WTC11 (cell line): ENCODE results near the gene FREM2. TPM values are rescaled to one million over a fixed set of nuclear protein-coding genes. Genes with fewer than 3 reads are reported as not detected.

ENCODE experiments used
- ATAC-seq: fragments of 200-7000 bp; cut with Tn5 transposase; 2 replicates; pipeline ENCODE4 v1.10.0; 2021; ENCODE audit warnings: mild to moderate bottlenecking, moderate library complexity
- CTCF ChIA-PET: fragments of 300-600 bp; sonication (Branson Sonifier 250); formaldehyde crosslinking; loops from one replicate; lab custom pipeline; 2021; ENCODE audit warnings: antibody characterized with exemption; lab: Charles Lee
- POLR2A ChIA-PET: fragments of 350-600 bp; sonication (Branson Sonifier 250); formaldehyde crosslinking; loops from one replicate; lab custom pipeline; 2021; ENCODE audit warnings: antibody characterized with exemption; lab: Charles Lee
- DNase-seq: peaks from one replicate; pipeline ENCODE4 v3.0.0; 2021; ENCODE audit warnings: low spot score
- H3K27ac Mint-ChIP-seq: 2 replicates; pipeline ENCODE4 v1.8.0; 2021; ENCODE audit warnings: mixed read lengths
- H3K27me3 Mint-ChIP-seq: 2 replicates; pipeline ENCODE4 v1.8.0; 2021; ENCODE audit warnings: low read depth, mild to moderate bottlenecking, moderate library complexity, mixed read lengths
- H3K36me3 Mint-ChIP-seq: 2 replicates; pipeline ENCODE4 v1.8.0; 2021; ENCODE audit warnings: mixed read lengths
- H3K4me1 Mint-ChIP-seq: 2 replicates; pipeline ENCODE4 v1.8.0; 2022; ENCODE audit warnings: mixed read lengths
- H3K4me3 Mint-ChIP-seq: 2 replicates; pipeline ENCODE4 v1.8.0; 2021; ENCODE audit warnings: mild to moderate bottlenecking, moderate library complexity, mixed read lengths
- H3K9me3 Mint-ChIP-seq: 2 replicates; pipeline ENCODE4 v1.8.0; 2021; ENCODE audit warnings: mixed read lengths
- ATF6 ChIP-seq: sonication (generic); formaldehyde crosslinking; IDR thresholded peaks from 2 replicates; pipeline ENCODE4 v1.8.1; 2023; ENCODE audit warnings: mild to moderate bottlenecking, missing genetic modification reagents
- CREM ChIP-seq: sonication (generic); formaldehyde crosslinking; IDR thresholded peaks from 2 replicates; pipeline ENCODE4 v1.8.1; 2022; ENCODE audit warnings: mild to moderate bottlenecking, missing genetic modification reagents, moderate library complexity
- FOXJ3 ChIP-seq: sonication (generic); formaldehyde crosslinking; IDR thresholded peaks from 2 replicates; pipeline ENCODE4 v1.9.0; 2021; ENCODE audit warnings: missing genetic modification reagents, mild to moderate bottlenecking, borderline replicate concordance
- HMGA2 ChIP-seq: fragments of 250-450 bp; sonication (Bioruptor Pico); IDR thresholded peaks from 2 replicates; pipeline ENCODE4 v1.4.0; 2021; ENCODE audit warnings: mild to moderate bottlenecking, moderate library complexity
- JAZF1 ChIP-seq: fragments of 250-450 bp; sonication (Bioruptor Pico); IDR thresholded peaks from 2 replicates; pipeline ENCODE4 v1.9.0; 2021; ENCODE audit warnings: moderate library complexity, mild to moderate bottlenecking, inconsistent platforms
- MLX ChIP-seq: sonication (generic); formaldehyde crosslinking; IDR thresholded peaks from 2 replicates; pipeline ENCODE4 v1.8.1; 2023; ENCODE audit warnings: mild to moderate bottlenecking, missing genetic modification reagents, moderate library complexity
- NR3C1 ChIP-seq: sonication (generic); formaldehyde crosslinking; conservative IDR thresholded peaks from 2 replicates; pipeline ENCODE4 v1.8.1; 2023; ENCODE audit warnings: low read depth, mild to moderate bottlenecking, missing genetic modification reagents
- SP1 ChIP-seq: sonication (generic); formaldehyde crosslinking; conservative IDR thresholded peaks from 2 replicates; pipeline ENCODE4 v1.8.1; 2022; ENCODE audit warnings: missing genetic modification reagents
- TP53 ChIP-seq: sonication (generic); formaldehyde crosslinking; IDR thresholded peaks from 2 replicates; pipeline ENCODE4 v1.8.1; 2023; ENCODE audit warnings: mild to moderate bottlenecking, missing genetic modification reagents
- ZNF138 ChIP-seq: sonication (generic); formaldehyde crosslinking; conservative IDR thresholded peaks from 2 replicates; pipeline ENCODE4 v1.8.1; 2022; ENCODE audit warnings: mild to moderate bottlenecking, moderate library complexity, missing genetic modification reagents
- ZNF423 ChIP-seq: fragments of 250-450 bp; sonication (Bioruptor Pico); IDR thresholded peaks from 2 replicates; pipeline ENCODE4 v2.1.2; 2022; ENCODE audit warnings: mild to moderate bottlenecking, moderate library complexity
- ZNF671 ChIP-seq: fragments of 250-450 bp; sonication (Bioruptor Pico); IDR thresholded peaks from 2 replicates; pipeline ENCODE4 v1.8.0; 2021; ENCODE audit warnings: mild to moderate bottlenecking
- total RNA-seq: library from RNA; stranded (reverse); gene quantifications from 3 replicates; pipeline ENCODE4 v1.2.3, GENCODE V29; 2021
- TF ChIP-seq, protein P1 (sequence below): sonication (generic); formaldehyde crosslinking; IDR thresholded peaks from 2 replicates; pipeline ENCODE4 v1.8.0; 2022; ENCODE audit warnings: missing genetic modification reagents
- TF ChIP-seq, protein P2 (sequence below): sonication (generic); formaldehyde crosslinking; IDR thresholded peaks from 2 replicates; pipeline ENCODE4 v1.8.1; 2022; ENCODE audit warnings: mild to moderate bottlenecking, missing genetic modification reagents, moderate library complexity, borderline replicate concordance
- TF ChIP-seq, protein P3 (sequence below): sonication (generic); formaldehyde crosslinking; IDR thresholded peaks from 2 replicates; pipeline ENCODE4 v1.8.1; 2022; ENCODE audit warnings: low read depth, mild to moderate bottlenecking, moderate library complexity, missing genetic modification reagents, borderline replicate concordance
- TF ChIP-seq, protein P4 (sequence below): sonication (generic); formaldehyde crosslinking; IDR thresholded peaks from 2 replicates; pipeline ENCODE4 v1.8.0; 2023; ENCODE audit warnings: missing genetic modification reagents, mild to moderate bottlenecking, borderline replicate concordance
- TF ChIP-seq, protein P5 (sequence below): sonication (generic); formaldehyde crosslinking; IDR thresholded peaks from 2 replicates; pipeline ENCODE4 v1.8.1; 2022; ENCODE audit warnings: low read depth, missing genetic modification reagents, borderline replicate concordance
- TF ChIP-seq, protein P6 (sequence below): sonication (generic); formaldehyde crosslinking; IDR thresholded peaks from 2 replicates; pipeline ENCODE4 v1.8.1; 2022; ENCODE audit warnings: mild to moderate bottlenecking, moderate library complexity, missing genetic modification reagents

Gene FREM2
- total RNA-seq, 1 experiment from 2014 or later = 23.7 TPM

GRCh38 chr13:38856065-38856464 is 169.2 kb downstream of the FREM2 start (continued):
- TF ChIP-seq, protein P1, sequence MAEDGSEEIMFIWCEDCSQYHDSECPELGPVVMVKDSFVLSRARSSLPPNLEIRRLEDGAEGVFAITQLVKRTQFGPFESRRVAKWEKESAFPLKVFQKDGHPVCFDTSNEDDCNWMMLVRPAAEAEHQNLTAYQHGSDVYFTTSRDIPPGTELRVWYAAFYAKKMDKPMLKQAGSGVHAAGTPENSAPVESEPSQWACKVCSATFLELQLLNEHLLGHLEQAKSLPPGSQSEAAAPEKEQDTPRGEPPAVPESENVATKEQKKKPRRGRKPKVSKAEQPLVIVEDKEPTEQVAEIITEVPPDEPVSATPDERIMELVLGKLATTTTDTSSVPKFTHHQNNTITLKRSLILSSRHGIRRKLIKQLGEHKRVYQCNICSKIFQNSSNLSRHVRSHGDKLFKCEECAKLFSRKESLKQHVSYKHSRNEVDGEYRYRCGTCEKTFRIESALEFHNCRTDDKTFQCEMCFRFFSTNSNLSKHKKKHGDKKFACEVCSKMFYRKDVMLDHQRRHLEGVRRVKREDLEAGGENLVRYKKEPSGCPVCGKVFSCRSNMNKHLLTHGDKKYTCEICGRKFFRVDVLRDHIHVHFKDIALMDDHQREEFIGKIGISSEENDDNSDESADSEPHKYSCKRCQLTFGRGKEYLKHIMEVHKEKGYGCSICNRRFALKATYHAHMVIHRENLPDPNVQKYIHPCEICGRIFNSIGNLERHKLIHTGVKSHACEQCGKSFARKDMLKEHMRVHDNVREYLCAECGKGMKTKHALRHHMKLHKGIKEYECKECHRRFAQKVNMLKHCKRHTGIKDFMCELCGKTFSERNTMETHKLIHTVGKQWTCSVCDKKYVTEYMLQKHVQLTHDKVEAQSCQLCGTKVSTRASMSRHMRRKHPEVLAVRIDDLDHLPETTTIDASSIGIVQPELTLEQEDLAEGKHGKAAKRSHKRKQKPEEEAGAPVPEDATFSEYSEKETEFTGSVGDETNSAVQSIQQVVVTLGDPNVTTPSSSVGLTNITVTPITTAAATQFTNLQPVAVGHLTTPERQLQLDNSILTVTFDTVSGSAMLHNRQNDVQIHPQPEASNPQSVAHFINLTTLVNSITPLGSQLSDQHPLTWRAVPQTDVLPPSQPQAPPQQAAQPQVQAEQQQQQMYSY (CRISPR knock-in tag) = no peak
- TF ChIP-seq SP1 (CRISPR knock-in tag) (no peak), CREM (CRISPR knock-in tag) (no peak), HMGA2 (CRISPR knock-in tag) (no peak)
- TF ChIP-seq, protein P2, sequence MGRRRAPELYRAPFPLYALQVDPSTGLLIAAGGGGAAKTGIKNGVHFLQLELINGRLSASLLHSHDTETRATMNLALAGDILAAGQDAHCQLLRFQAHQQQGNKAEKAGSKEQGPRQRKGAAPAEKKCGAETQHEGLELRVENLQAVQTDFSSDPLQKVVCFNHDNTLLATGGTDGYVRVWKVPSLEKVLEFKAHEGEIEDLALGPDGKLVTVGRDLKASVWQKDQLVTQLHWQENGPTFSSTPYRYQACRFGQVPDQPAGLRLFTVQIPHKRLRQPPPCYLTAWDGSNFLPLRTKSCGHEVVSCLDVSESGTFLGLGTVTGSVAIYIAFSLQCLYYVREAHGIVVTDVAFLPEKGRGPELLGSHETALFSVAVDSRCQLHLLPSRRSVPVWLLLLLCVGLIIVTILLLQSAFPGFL (CRISPR knock-in tag) = no peak
- TF ChIP-seq, protein P3, sequence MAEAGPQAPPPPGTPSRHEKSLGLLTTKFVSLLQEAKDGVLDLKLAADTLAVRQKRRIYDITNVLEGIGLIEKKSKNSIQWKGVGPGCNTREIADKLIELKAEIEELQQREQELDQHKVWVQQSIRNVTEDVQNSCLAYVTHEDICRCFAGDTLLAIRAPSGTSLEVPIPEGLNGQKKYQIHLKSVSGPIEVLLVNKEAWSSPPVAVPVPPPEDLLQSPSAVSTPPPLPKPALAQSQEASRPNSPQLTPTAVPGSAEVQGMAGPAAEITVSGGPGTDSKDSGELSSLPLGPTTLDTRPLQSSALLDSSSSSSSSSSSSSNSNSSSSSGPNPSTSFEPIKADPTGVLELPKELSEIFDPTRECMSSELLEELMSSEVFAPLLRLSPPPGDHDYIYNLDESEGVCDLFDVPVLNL = no peak

GRCh38 chr13:38862443-38862842 is 175.6 kb downstream of the FREM2 start:
- ChIA-PET CTCF (no interaction called here), POLR2A (no interaction called here)
- DNase-seq (no peak), ATAC-seq (no peak)
- Mint-ChIP-seq H3K27me3 (no peaks in the 10 kb centered on the region), H3K27ac (no peak overlapping the region), H3K36me3 (peaks cover 3% of the 10 kb centered on the region; the same call in 1 of the 2 replicates), H3K9me3 (no peaks in the 10 kb centered on the region), H3K4me1 (peaks cover 2% of the 10 kb centered on the region), H3K4me3 (no peak overlapping the region)
- TF ChIP-seq, protein P4, sequence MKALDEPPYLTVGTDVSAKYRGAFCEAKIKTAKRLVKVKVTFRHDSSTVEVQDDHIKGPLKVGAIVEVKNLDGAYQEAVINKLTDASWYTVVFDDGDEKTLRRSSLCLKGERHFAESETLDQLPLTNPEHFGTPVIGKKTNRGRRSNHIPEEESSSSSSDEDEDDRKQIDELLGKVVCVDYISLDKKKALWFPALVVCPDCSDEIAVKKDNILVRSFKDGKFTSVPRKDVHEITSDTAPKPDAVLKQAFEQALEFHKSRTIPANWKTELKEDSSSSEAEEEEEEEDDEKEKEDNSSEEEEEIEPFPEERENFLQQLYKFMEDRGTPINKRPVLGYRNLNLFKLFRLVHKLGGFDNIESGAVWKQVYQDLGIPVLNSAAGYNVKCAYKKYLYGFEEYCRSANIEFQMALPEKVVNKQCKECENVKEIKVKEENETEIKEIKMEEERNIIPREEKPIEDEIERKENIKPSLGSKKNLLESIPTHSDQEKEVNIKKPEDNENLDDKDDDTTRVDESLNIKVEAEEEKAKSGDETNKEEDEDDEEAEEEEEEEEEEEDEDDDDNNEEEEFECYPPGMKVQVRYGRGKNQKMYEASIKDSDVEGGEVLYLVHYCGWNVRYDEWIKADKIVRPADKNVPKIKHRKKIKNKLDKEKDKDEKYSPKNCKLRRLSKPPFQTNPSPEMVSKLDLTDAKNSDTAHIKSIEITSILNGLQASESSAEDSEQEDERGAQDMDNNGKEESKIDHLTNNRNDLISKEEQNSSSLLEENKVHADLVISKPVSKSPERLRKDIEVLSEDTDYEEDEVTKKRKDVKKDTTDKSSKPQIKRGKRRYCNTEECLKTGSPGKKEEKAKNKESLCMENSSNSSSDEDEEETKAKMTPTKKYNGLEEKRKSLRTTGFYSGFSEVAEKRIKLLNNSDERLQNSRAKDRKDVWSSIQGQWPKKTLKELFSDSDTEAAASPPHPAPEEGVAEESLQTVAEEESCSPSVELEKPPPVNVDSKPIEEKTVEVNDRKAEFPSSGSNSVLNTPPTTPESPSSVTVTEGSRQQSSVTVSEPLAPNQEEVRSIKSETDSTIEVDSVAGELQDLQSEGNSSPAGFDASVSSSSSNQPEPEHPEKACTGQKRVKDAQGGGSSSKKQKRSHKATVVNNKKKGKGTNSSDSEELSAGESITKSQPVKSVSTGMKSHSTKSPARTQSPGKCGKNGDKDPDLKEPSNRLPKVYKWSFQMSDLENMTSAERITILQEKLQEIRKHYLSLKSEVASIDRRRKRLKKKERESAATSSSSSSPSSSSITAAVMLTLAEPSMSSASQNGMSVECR = no peak
- no peak for TF ChIP-seq ZNF138 (CRISPR knock-in tag)
- no peak for TF ChIP-seq NR3C1 (CRISPR knock-in tag)
- TF ChIP-seq, protein P5, sequence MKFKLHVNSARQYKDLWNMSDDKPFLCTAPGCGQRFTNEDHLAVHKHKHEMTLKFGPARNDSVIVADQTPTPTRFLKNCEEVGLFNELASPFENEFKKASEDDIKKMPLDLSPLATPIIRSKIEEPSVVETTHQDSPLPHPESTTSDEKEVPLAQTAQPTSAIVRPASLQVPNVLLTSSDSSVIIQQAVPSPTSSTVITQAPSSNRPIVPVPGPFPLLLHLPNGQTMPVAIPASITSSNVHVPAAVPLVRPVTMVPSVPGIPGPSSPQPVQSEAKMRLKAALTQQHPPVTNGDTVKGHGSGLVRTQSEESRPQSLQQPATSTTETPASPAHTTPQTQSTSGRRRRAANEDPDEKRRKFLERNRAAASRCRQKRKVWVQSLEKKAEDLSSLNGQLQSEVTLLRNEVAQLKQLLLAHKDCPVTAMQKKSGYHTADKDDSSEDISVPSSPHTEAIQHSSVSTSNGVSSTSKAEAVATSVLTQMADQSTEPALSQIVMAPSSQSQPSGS (CRISPR knock-in tag) = no peak
- TF ChIP-seq TP53 (CRISPR knock-in tag) = no peak
- no peak for TF ChIP-seq MLX (CRISPR knock-in tag)
- TF ChIP-seq JAZF1 (CRISPR knock-in tag) = no peak
- no peak for TF ChIP-seq ATF6 (CRISPR knock-in tag)
- TF ChIP-seq ZNF423 (CRISPR knock-in tag) = no peak
- no peak for TF ChIP-seq FOXJ3 (CRISPR knock-in tag)
- no peak for TF ChIP-seq ZNF671 (CRISPR knock-in tag)
- TF ChIP-seq, protein P6, sequence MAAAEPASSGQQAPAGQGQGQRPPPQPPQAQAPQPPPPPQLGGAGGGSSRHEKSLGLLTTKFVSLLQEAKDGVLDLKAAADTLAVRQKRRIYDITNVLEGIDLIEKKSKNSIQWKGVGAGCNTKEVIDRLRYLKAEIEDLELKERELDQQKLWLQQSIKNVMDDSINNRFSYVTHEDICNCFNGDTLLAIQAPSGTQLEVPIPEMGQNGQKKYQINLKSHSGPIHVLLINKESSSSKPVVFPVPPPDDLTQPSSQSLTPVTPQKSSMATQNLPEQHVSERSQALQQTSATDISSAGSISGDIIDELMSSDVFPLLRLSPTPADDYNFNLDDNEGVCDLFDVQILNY (CRISPR knock-in tag) = no peak
